HL-60 (cell line): ENCODE results near the gene KRTAP5-9.

Experiments
- GABPA ChIP-seq: IDR thresholded peaks from 2 replicates; pipeline ENCODE4 v1.6.1; 2012; ENCODE audit warnings: low read depth
- POLR2AphosphoS5 ChIP-seq: IDR thresholded peaks from 2 replicates; pipeline ENCODE4 v1.6.1; 2012; ENCODE audit warnings: low read depth
- SPI1 ChIP-seq: IDR thresholded peaks from 2 replicates; pipeline ENCODE4 v1.6.1; 2012; ENCODE audit warnings: low read depth, mild to moderate bottlenecking, borderline replicate concordance
- TF ChIP-seq, protein P1 (sequence below): IDR thresholded peaks from one replicate; pipeline ENCODE4 v1.5.1; 2011; ENCODE audit warnings: low read length, control low read depth, inconsistent platforms; ENCODE audit not compliant: insufficient read depth
- TF ChIP-seq, protein P2 (sequence below): IDR thresholded peaks from 2 replicates; pipeline ENCODE4 v1.6.1; 2012; ENCODE audit warnings: low read depth; ENCODE audit not compliant: insufficient replicate concordance

DNA sequence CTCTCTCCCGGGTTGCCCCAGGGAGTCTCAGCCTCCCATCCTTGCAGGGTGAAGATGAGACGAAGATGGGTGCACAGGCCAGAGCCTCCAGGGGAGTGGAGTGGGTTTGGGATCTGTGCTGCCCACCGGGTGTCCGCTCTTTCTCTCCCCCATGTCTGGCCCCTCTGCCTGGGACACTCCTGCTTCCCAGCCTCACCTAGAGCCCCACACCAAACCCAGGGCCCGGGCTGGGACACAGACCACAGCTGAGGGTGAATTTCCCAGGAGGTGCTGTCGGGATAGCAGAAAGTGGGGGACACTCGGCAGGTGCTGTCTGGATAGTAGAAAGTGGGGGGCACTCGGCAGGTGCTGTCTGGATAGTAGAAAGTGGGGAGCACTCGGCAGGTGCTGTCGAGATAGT is 46.2 kb upstream of the KRTAP5-9 start:
- TF ChIP-seq, protein P1, sequence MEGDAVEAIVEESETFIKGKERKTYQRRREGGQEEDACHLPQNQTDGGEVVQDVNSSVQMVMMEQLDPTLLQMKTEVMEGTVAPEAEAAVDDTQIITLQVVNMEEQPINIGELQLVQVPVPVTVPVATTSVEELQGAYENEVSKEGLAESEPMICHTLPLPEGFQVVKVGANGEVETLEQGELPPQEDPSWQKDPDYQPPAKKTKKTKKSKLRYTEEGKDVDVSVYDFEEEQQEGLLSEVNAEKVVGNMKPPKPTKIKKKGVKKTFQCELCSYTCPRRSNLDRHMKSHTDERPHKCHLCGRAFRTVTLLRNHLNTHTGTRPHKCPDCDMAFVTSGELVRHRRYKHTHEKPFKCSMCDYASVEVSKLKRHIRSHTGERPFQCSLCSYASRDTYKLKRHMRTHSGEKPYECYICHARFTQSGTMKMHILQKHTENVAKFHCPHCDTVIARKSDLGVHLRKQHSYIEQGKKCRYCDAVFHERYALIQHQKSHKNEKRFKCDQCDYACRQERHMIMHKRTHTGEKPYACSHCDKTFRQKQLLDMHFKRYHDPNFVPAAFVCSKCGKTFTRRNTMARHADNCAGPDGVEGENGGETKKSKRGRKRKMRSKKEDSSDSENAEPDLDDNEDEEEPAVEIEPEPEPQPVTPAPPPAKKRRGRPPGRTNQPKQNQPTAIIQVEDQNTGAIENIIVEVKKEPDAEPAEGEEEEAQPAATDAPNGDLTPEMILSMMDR = no peak
- no peak for TF ChIP-seq POLR2AphosphoS5
- TF ChIP-seq GABPA = no peak
- no peak for TF ChIP-seq SPI1
- TF ChIP-seq, protein P2, sequence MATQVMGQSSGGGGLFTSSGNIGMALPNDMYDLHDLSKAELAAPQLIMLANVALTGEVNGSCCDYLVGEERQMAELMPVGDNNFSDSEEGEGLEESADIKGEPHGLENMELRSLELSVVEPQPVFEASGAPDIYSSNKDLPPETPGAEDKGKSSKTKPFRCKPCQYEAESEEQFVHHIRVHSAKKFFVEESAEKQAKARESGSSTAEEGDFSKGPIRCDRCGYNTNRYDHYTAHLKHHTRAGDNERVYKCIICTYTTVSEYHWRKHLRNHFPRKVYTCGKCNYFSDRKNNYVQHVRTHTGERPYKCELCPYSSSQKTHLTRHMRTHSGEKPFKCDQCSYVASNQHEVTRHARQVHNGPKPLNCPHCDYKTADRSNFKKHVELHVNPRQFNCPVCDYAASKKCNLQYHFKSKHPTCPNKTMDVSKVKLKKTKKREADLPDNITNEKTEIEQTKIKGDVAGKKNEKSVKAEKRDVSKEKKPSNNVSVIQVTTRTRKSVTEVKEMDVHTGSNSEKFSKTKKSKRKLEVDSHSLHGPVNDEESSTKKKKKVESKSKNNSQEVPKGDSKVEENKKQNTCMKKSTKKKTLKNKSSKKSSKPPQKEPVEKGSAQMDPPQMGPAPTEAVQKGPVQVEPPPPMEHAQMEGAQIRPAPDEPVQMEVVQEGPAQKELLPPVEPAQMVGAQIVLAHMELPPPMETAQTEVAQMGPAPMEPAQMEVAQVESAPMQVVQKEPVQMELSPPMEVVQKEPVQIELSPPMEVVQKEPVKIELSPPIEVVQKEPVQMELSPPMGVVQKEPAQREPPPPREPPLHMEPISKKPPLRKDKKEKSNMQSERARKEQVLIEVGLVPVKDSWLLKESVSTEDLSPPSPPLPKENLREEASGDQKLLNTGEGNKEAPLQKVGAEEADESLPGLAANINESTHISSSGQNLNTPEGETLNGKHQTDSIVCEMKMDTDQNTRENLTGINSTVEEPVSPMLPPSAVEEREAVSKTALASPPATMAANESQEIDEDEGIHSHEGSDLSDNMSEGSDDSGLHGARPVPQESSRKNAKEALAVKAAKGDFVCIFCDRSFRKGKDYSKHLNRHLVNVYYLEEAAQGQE = no peak
